Peyer's patch (tissue), 4 donors: ENCODE results near the gene KRT33A. TPM values are rescaled to one million over a fixed set of nuclear protein-coding genes. Genes with fewer than 3 reads are reported as not detected.

ENCODE experiments used
- DNase-seq, 3 donors: peaks; one replicate each; pipeline ENCODE4 v3.0.0-alpha.2; 2017 to 2019
- H3K27ac ChIP-seq, 4 donors: fragments of 200-600 bp; sonication (generic); one replicate each; pipeline ENCODE4 v1.5.1; 2016 to 2019
- H3K27me3 ChIP-seq, 2 donors: fragments of 200-600 bp; sonication (generic); one replicate each; pipeline ENCODE4 v1.5.1; 2019
- H3K36me3 ChIP-seq, 3 donors: fragments of 200-600 bp; sonication (generic); one replicate each; pipeline ENCODE4 v1.5.1; 2016 to 2019
- H3K4me1 ChIP-seq, 4 donors: fragments of 200-600 bp; sonication (generic); one replicate each; pipeline ENCODE4 v1.5.1; 2016 to 2019
- H3K4me3 ChIP-seq, 4 donors: fragments of 200-600 bp; sonication (generic); 1 replicate in 3 of 4; 2 replicates in 1 of 4; pipeline ENCODE4 v1.5.1; 2016 to 2019; ENCODE audit warnings: mild to moderate bottlenecking in 1 of 4
- H3K9me3 ChIP-seq, 4 donors: fragments of 200-600 bp; sonication (generic); one replicate each; pipeline ENCODE4 v1.5.1; 2016 to 2019; ENCODE audit warnings: mild to moderate bottlenecking in 1 of 4
- POLR2A ChIP-seq, 2 donors: fragments of 450-650 bp; IDR thresholded peaks; one replicate each; pipeline ENCODE4 v1.5.1; 2017; ENCODE audit warnings: antibody characterized with exemption in 2 of 2, mild to moderate bottlenecking in 2 of 2, moderate library complexity in 2 of 2
- total RNA-seq, 4 donors: library from RNA; depleted of rRNA; stranded (reverse); fragments of >200 nt; gene quantifications; one replicate each; pipeline ENCODE4 v1.1.0, GENCODE V29; 2016
- TF ChIP-seq, protein P1 (sequence below), 6 experiments: fragments of 450-650 bp in 4 of 6; fragments of 200-600 bp in 2 of 6; sonication (generic) in 1 of 6; IDR thresholded peaks; one replicate each; pipeline ENCODE4 v1.5.1; 2017 to 2019; ENCODE audit warnings: antibody characterized with exemption in 6 of 6, mild to moderate bottlenecking in 3 of 6, moderate library complexity in 1 of 6

The KRT33A gene
- total RNA-seq, 4 donors from 2014 or later: not detected

DNA sequence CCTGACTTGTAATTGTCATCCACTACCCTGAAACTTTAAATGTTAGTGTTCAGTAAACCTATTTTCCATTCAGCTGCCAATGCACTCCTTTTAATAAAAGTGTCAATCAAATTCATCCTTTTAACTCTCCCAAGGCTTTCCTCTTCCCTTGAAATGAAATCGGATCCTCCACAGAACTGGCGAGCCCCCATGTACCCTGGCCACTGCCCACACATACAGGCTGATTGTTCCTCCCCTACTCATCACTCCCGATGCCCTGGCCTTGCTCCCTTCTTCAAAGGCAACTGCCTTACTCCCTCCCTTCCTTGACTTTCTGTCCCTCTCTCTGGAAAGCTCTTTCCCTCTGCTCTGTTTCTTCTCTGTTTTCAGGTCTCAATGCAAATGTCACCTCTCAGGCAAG lies 7.6 kb downstream of the KRT33A start:
- Histone ChIP-seq H3K36me3 (no peaks in the 10 kb centered on the region), H3K4me1 (no peaks in the 10 kb centered on the region), H3K4me3 (no peak overlapping the region), H3K9me3 (no peaks in the 10 kb centered on the region), H3K27me3 (no peaks in the 10 kb centered on the region), H3K27ac (no peak overlapping the region)
- TF ChIP-seq, protein P1, sequence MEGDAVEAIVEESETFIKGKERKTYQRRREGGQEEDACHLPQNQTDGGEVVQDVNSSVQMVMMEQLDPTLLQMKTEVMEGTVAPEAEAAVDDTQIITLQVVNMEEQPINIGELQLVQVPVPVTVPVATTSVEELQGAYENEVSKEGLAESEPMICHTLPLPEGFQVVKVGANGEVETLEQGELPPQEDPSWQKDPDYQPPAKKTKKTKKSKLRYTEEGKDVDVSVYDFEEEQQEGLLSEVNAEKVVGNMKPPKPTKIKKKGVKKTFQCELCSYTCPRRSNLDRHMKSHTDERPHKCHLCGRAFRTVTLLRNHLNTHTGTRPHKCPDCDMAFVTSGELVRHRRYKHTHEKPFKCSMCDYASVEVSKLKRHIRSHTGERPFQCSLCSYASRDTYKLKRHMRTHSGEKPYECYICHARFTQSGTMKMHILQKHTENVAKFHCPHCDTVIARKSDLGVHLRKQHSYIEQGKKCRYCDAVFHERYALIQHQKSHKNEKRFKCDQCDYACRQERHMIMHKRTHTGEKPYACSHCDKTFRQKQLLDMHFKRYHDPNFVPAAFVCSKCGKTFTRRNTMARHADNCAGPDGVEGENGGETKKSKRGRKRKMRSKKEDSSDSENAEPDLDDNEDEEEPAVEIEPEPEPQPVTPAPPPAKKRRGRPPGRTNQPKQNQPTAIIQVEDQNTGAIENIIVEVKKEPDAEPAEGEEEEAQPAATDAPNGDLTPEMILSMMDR (IDR thresholded peaks at IDR 0.05): no peak
- no peak for TF ChIP-seq POLR2A (IDR thresholded peaks at IDR 0.05)
- no peak for DNase-seq

DNA sequence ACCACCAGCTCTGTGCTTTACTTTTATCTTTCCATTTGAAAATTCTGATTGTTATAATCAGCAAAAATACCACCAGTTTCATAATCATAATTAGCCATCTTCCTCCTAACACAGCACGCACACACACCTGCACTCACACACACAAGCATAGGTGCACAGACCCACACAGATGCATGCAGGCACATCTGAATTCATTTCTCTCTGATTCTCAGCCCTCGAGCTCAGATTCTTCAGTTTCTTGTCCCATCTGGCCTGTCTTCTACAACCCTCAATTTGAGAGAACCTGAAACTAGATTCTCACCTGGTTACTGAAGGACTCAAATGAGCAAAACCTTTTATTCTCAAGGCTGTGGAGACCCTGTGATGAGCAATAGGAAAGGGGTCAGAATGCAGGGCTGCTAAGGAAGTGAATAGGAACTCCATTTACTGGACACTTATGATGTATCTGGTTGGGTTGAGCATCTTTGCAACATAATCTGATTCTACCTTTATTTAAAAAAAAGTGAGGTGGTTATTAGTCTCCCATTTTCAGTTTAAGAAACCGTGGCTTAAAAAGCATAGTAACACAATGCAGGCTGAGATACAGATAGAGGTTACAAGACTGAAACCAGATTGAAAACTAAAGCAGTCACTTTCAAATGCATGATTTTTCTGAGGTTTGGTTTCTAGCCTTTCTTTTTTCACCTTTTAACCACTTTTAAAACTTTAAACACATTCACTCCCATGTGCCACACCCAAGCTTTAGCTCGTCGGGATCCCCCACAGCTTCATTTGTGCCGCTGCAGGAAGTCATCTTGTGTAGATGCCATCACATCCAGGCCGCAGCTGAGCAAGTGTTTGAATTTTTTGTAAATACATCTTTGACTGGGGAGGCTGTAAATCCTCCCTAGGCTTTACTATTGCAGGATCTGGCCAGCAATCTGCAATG lies 9.4 kb downstream of the KRT33A start:
- H3K9me3 ChIP-seq: no peaks in the 10 kb centered on the region
- DNase-seq: no peak
- H3K4me1 ChIP-seq: no peaks in the 10 kb centered on the region
- H3K4me3 ChIP-seq: no peak overlapping the region
- H3K27ac ChIP-seq: no peak overlapping the region
- no peaks in the 10 kb centered on the region for H3K27me3 ChIP-seq
- TF ChIP-seq, protein P1 (IDR thresholded peaks at IDR 0.05): no peak
- TF ChIP-seq POLR2A (IDR thresholded peaks at IDR 0.05): no peak
- H3K36me3 ChIP-seq: no peaks in the 10 kb centered on the region

DNA sequence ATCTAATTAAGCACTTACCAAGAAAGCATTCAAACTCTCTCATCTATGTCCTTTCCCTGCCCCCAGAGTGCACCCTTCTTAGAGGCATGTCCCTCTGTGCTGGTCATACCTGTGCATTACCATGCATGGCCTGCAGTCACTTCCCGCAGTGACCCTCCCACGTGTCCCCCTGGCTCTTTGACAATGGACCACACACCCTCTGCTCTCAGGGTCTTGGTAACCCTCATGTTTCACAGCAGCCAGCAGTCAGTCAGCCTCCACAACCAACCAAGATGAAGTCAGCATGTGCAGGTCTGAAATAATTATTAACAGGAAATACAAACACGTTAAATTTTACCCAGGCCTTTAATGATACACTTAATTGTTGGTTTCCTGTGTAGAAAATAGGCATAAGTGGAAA lies 10.1 kb downstream of the KRT33A start:
- TF ChIP-seq, protein P1 (IDR thresholded peaks at IDR 0.05): no peak
- no peak for TF ChIP-seq POLR2A (IDR thresholded peaks at IDR 0.05)
- Histone ChIP-seq H3K4me3 (no peak overlapping the region), H3K36me3 (no peaks in the 10 kb centered on the region), H3K27me3 (no peaks in the 10 kb centered on the region), H3K9me3 (no peaks in the 10 kb centered on the region), H3K4me1 (no peaks in the 10 kb centered on the region), H3K27ac (peak overlapping the region in 1 of 4 donors; percentile 13)
- no peak for DNase-seq

DNA sequence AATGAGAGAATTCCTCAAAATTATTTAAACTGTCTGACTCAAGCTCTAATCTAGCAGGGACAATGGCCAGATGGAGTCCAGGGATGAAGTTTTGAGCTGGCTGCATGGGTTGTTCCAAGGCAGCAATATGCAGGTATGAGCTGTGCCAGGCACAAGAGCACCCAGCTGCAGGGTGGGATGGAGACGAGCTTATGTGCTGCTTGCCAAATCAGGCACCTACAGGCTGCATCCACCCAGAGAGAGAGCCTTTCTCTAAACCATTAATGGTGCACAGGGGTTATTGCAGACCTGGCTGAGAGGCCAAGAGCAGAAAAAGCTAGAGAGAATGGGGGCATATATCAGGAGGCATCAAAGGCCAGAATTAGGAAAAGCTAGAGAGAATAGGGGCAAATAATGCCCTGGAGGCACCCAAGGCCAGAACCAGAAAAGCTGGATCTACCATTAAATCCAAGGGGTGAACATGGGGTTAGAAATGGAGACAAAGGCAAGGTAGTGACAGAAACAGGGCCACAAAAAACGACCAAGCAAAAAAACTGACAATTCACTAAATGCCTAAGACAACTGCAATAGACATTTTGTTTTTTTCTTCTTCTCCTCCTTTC lies 11.0 kb downstream of the KRT33A start:
- Histone ChIP-seq H3K4me1 (no peaks in the 10 kb centered on the region), H3K9me3 (no peaks in the 10 kb centered on the region), H3K27ac (peak overlapping the region in 1 of 4 donors; percentile 28), H3K27me3 (no peaks in the 10 kb centered on the region), H3K36me3 (no peaks in the 10 kb centered on the region), H3K4me3 (no peak overlapping the region)
- no peak for DNase-seq
- TF ChIP-seq, protein P1 (IDR thresholded peaks at IDR 0.05): no peak
- no peak for TF ChIP-seq POLR2A (IDR thresholded peaks at IDR 0.05)

DNA sequence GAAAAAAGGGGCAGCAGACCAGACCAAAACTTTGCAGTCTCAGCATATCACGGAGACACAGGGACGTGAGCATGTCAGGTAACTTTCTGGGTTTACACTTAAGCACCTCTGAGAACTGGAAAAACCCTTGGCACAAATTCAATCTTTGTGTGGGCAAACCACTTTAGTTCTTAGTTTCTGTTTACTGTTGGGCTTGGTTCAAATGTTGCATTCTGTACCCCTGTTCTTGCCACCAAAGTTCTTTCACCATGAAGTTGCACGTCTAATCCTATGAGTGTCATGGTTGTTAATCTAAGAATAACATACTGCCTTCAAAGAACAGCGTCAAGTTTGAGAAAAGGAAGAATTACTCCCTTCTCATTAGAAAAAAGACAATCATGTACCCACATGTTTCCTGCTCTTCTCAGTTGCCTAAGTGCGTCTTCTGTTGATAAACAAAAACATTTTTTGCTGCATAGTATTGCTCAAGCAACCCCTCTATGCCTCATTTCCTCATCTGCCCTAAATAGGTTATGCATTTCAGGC lies 11.6 kb downstream of the KRT33A start:
- no peak for DNase-seq
- Histone ChIP-seq H3K36me3 (no peaks in the 10 kb centered on the region), H3K27me3 (no peaks in the 10 kb centered on the region), H3K9me3 (no peaks in the 10 kb centered on the region), H3K4me1 (no peaks in the 10 kb centered on the region), H3K27ac (peak overlapping the region in 1 of 4 donors; percentile 28), H3K4me3 (no peak overlapping the region)
- no peak for TF ChIP-seq POLR2A (IDR thresholded peaks at IDR 0.05)
- TF ChIP-seq, protein P1 (IDR thresholded peaks at IDR 0.05): no peak
